ENCODE data around the gene MOV10. TPM values are rescaled to one million over a fixed set of nuclear protein-coding genes. Genes with fewer than 3 reads are reported as not detected.
"Not testable (repeated sequence)": the region's sequence is repeated elsewhere in the genome, so short reads cannot be mapped to it uniquely, and the experiment has no call there.

Gene MOV10

DNA sequence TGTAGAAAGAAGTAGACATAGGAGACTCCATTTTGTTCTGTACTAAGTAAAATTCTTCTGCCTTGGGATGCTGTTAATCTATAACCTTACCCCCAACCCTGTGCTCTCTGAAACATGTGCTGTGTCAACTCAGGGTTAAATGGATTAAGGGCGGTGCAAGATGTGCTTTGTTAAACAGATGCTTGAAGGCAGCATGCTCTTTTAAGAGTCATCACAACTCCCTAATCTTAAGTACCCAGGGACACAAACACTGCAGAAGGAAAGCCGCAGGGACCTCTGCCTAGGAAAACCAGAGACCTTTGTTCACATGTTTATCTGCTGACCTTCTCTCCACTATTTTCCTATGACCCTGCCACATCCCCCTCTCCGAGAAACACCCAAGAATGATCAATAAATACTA lies 54.6 kb downstream of the MOV10 start:
- H3K4me2 ChIP-seq (ENCODE audit: low read length); H3K4me3 ChIP-seq (ENCODE audit: low read length); H3K27me3 ChIP-seq (ENCODE audit: control insufficient read depth, insufficient read depth, low read length); H3K9me3 ChIP-seq (replicated peaks; ENCODE audit: low read length); H3K36me3 ChIP-seq (ENCODE audit: insufficient read depth, low read length); H3K9ac ChIP-seq (ENCODE audit: low read depth, low read length): not testable (repeated sequence)
- H3K4me1 ChIP-seq (ENCODE audit: control insufficient read depth, insufficient read depth, low read length), result peaks cover 11% of the 10 kb centered on the region

DNA sequence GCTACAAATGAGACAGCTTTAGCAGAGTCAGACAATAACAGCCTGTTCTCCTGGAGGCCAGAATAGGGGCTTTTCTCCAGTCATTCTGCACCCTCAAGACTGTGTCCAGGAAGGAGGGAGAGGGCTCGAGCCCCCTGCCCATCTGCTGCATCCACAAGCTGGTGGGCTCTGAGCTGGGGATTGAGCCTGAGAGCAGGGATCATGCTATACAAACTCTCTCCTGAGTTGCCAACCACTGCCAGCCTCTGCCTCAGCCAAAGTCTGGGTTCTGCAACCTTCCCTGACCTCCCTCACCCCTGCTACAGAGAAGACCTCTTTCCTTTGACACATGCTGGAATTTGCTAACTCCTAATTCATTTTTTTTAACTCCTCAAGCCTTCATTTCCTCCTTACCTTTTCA lies 55.5 kb downstream of the MOV10 start:
- Histone ChIP-seq H3K4me2 (ENCODE audit: low read length) (no peak overlapping the region), H3K4me1 (ENCODE audit: control insufficient read depth, insufficient read depth, low read length) (peaks cover 11% of the 10 kb centered on the region), H3K27me3 (ENCODE audit: control insufficient read depth, insufficient read depth, low read length) (no peaks in the 10 kb centered on the region)

DNA sequence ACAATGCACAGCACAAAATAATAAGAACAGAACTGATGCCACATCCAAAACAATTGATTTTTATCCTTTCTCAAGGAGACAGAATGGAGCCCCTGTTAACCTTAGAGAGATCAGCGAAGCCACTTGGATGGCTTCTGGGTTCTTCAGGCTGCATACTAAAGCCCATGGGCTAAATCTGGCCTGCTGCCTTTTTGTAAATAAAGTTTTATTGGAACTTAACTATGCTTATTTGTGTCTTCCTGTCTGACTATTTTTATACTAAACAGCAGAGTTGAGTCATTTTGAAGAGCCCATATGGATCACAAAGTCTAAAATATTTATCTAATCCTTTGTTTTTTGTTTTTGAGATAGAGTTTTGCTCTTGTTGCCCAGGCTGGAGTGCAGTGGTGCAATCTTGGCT lies 57.0 kb downstream of the MOV10 start:
- Histone ChIP-seq H3K27me3 (ENCODE audit: control insufficient read depth, insufficient read depth, low read length) (no peaks in the 10 kb centered on the region), H3K4me1 (ENCODE audit: control insufficient read depth, insufficient read depth, low read length) (peaks cover 24% of the 10 kb centered on the region), H3K4me3 (ENCODE audit: low read length) (no peak overlapping the region), H3K9ac (ENCODE audit: low read depth, low read length) (no peak overlapping the region), H3K36me3 (ENCODE audit: insufficient read depth, low read length) (no peaks in the 10 kb centered on the region), H3K4me2 (ENCODE audit: low read length) (no peak overlapping the region), H3K9me3 (replicated peaks; ENCODE audit: low read length) (no peaks in the 10 kb centered on the region)

More for the DNA sequence above, 55.5 kb downstream of the MOV10 start:
- H3K9ac ChIP-seq (ENCODE audit: low read depth, low read length), result no peak overlapping the region
- H3K36me3 ChIP-seq (ENCODE audit: insufficient read depth, low read length), result no peaks in the 10 kb centered on the region
- H3K9me3 ChIP-seq (replicated peaks; ENCODE audit: low read length), result no peaks in the 10 kb centered on the region
- H3K4me3 ChIP-seq (ENCODE audit: low read length), result no peak overlapping the region

DNA sequence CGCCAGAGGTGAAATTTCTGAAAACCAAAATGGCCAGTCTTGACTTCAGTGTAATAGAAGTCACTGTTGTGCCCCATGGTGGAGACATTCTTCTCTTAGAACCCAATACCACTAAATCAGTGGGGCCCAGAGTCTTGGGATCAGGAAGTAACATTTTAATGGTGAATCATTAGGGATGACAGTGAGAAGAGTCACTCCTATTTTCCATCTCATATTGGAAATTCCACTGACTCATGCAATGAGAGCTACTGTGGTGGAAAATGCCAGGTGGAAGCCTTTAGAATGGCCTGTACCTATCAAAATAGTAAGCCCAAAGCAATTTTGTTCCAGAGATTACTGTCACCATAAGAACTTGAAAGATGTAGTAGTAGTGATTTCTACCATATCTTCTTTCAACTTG lies 61.3 kb downstream of the MOV10 start:
- Histone ChIP-seq H3K4me1 (ENCODE audit: control insufficient read depth, insufficient read depth, low read length) (peaks cover 19% of the 10 kb centered on the region), H3K36me3 (ENCODE audit: insufficient read depth, low read length) (no peaks in the 10 kb centered on the region), H3K4me2 (ENCODE audit: low read length) (peak overlapping the region; percentile 28), H3K4me3 (ENCODE audit: low read length) (no peak overlapping the region), H3K9me3 (replicated peaks; ENCODE audit: low read length) (no peaks in the 10 kb centered on the region), H3K27me3 (ENCODE audit: control insufficient read depth, insufficient read depth, low read length) (no peaks in the 10 kb centered on the region), H3K9ac (ENCODE audit: low read depth, low read length) (no peak overlapping the region)

DNA sequence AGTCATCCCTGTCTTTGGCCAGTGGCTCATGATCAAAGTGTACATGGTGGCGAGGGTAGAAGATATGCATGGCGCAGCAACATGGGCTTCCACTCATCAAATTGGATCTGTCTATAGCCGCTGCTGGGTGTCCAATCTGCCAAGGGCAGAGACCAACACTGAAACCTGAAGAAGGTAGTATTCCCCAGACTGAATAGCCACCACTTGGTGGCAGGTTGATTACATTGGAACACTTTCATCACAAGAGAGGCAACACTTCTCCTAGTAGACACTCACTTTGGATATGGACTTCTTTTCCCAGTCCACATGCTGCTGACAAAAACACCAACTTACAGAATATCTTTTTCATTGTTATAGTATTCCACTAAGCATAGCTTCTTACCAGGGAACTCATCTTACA lies 63.1 kb downstream of the MOV10 start:
- no peak overlapping the region for H3K4me3 ChIP-seq (ENCODE audit: low read length)
- no peak overlapping the region for H3K4me2 ChIP-seq (ENCODE audit: low read length)
- H3K36me3 ChIP-seq (ENCODE audit: insufficient read depth, low read length), result no peaks in the 10 kb centered on the region
- peaks cover 18% of the 10 kb centered on the region for H3K4me1 ChIP-seq (ENCODE audit: control insufficient read depth, insufficient read depth, low read length)
- H3K27me3 ChIP-seq (ENCODE audit: control insufficient read depth, insufficient read depth, low read length), result peaks cover 8% of the 10 kb centered on the region
- no peaks in the 10 kb centered on the region for H3K9me3 ChIP-seq (replicated peaks; ENCODE audit: low read length)
- no peak overlapping the region for H3K9ac ChIP-seq (ENCODE audit: low read depth, low read length)

DNA sequence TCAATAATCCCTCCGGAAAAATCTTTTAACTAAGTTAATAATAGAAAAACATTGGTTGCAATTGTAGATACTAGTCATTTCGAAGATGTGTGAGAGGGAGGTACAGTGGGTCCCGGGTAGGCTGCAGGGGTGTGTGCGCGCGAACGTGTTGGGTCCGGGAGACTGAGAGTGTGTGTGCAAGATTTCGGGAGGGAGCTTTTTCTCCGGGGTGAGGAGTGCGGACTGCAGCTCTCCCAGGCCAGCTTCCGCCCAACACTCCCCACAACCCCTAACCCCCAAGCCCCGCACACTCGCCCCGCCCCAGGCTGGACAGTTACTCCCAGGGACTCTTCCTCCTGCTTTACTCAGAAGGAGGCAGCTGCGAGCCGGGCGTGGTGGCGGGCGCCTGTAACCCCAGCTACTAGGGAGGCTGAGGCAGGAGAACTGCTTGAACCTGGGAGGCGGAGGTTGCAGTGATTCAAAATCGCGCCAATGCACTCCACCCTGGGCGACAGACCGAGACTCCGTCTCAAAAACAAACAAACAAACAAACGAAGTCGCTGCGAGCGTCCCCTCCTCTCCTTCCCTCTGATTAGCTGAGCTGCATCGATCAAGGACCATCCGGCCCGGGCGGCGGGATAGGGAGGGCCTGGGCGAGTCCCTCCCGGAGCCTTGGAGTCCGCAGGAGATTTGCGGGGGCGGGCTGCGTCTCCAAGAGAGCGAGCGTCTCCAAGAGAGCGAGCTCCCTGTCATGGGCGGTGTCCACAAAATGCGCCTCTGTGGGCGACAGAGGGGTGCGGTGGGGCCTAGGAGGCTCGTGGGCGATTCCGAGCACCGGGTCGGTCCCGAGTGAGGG lies 68.9 kb downstream of the MOV10 start:
- H3K36me3 ChIP-seq (ENCODE audit: insufficient read depth, low read length), result no peaks in the 10 kb centered on the region
- peak overlapping the region; percentile 67 for H3K4me3 ChIP-seq (ENCODE audit: low read length)
- peaks cover 8% of the 10 kb centered on the region for H3K4me1 ChIP-seq (ENCODE audit: control insufficient read depth, insufficient read depth, low read length)
- peak overlapping the region; percentile 81 for H3K4me2 ChIP-seq (ENCODE audit: low read length)
- H3K27me3 ChIP-seq (ENCODE audit: control insufficient read depth, insufficient read depth, low read length), result peaks cover 21% of the 10 kb centered on the region
- H3K9me3 ChIP-seq (replicated peaks; ENCODE audit: low read length), result no peaks in the 10 kb centered on the region
- H3K9ac ChIP-seq (ENCODE audit: low read depth, low read length), result peak overlapping the region; percentile 35

DNA sequence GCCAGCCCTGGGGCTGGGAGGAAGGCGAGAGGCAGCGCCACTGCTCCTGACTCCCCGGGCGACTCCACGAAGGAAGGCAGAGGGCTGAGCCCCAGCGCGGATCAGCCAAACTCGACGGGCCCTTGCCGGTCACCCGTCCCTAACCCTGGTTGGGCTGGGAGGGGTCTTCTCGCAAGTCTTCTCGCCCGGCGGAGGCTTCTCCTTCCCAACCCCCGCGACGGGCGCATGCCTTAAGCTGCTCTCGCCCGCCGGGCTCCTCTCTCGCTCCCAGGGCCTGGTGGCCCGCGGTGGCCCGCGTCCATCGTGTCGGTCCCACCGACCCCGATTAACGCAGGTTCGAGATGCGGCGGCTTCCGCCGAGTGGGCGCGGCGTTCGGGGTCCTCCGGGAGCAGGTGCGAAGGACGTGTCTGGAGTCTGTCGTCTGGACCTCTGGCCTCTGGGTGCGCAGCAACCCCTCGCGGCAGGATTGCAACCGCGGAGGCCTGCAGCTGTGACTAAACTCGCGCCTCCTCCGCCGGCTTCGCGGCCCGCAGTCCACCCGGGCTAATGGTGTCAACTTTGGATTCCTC lies 69.6 kb downstream of the MOV10 start:
- peak overlapping the region; percentile 81 for H3K4me2 ChIP-seq (ENCODE audit: low read length)
- no peaks in the 10 kb centered on the region for H3K9me3 ChIP-seq (replicated peaks; ENCODE audit: low read length)
- H3K36me3 ChIP-seq (ENCODE audit: insufficient read depth, low read length), result no peaks in the 10 kb centered on the region
- peak overlapping the region; percentile 67 for H3K4me3 ChIP-seq (ENCODE audit: low read length)
- H3K9ac ChIP-seq (ENCODE audit: low read depth, low read length), result peak overlapping the region; percentile 35
- H3K4me1 ChIP-seq (ENCODE audit: control insufficient read depth, insufficient read depth, low read length), result peaks cover 8% of the 10 kb centered on the region
- peaks cover 22% of the 10 kb centered on the region for H3K27me3 ChIP-seq (ENCODE audit: control insufficient read depth, insufficient read depth, low read length)

DNA sequence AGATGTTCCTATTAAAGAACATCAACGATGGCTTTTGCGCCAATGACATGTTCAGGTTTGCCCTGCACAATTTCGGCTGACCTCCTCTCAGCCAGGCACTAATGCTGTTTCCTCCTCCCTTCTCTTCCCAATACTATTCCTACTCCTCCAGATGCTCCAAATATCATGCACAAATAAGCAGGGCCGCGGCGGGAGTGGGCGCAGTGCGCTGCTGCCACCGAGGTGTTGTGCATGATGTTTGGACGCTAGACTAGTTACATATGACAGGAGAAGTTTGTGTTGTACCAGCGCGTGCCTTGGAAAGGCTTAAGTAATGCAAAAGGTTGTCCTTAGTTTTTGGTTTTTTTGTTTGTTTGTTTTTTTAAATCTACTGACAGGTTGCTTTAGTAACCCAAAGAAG lies 73.9 kb downstream of the MOV10 start:
- no peak overlapping the region for H3K4me3 ChIP-seq (ENCODE audit: low read length)
- no peaks in the 10 kb centered on the region for H3K36me3 ChIP-seq (ENCODE audit: insufficient read depth, low read length)
- H3K9ac ChIP-seq (ENCODE audit: low read depth, low read length), result no peak overlapping the region
- H3K4me1 ChIP-seq (ENCODE audit: control insufficient read depth, insufficient read depth, low read length), result peaks cover 8% of the 10 kb centered on the region
- H3K9me3 ChIP-seq (replicated peaks; ENCODE audit: low read length), result no peaks in the 10 kb centered on the region
- no peak overlapping the region for H3K4me2 ChIP-seq (ENCODE audit: low read length)
- peaks cover 19% of the 10 kb centered on the region for H3K27me3 ChIP-seq (ENCODE audit: control insufficient read depth, insufficient read depth, low read length)

Small RNA genes within 50 kb of the gene (small RNA-seq; reads per million reads assigned to genes)
- not detected for gene RNU7-70P

Measured in skeletal muscle satellite cell (primary cell).